HG02588 (cell line): ENCODE data around the gene LRP1B.

Source experiments
- ATAC-seq: cut with Tn5 transposase; IDR thresholded peaks from one replicate; pipeline ENCODE4 v1.9.1; 2021; ENCODE audit warnings: mild to moderate bottlenecking, moderate library complexity; ENCODE audit not compliant: unreplicated experiment

LRP1B gene

GRCh38 chr2:141701618-141702017 is 429.2 kb downstream of the LRP1B start:
- no peak for ATAC-seq

GRCh38 chr2:141699573-141699972 is 431.2 kb downstream of the LRP1B start:
- no peak for ATAC-seq

- no peak for ATAC-seq
These were observed 432.3 kb downstream of the LRP1B start for GRCh38 chr2:141698500-141698899.

- no peak for ATAC-seq
These were observed 433.8 kb downstream of the LRP1B start for GRCh38 chr2:141697035-141697434.

- no peak for ATAC-seq
These were observed 436.6 kb downstream of the LRP1B start for GRCh38 chr2:141694180-141694579.

GRCh38 chr2:141692829-141693228 is 438.0 kb downstream of the LRP1B start:
- ATAC-seq, result no peak

- no peak for ATAC-seq
These were observed 454.7 kb downstream of the LRP1B start for GRCh38 chr2:141676139-141676538.

GRCh38 chr2:141666191-141666590 is 464.6 kb downstream of the LRP1B start:
- no peak for ATAC-seq

GRCh38 chr2:141660232-141660631 is 470.6 kb downstream of the LRP1B start:
- no peak for ATAC-seq

- no peak for ATAC-seq
These were observed 476.5 kb downstream of the LRP1B start for GRCh38 chr2:141654311-141654710.

GRCh38 chr2:141653184-141653583 is 477.6 kb downstream of the LRP1B start:
- ATAC-seq, result no peak

- ATAC-seq, result no peak
These were observed 478.5 kb downstream of the LRP1B start for GRCh38 chr2:141652308-141652707.

GRCh38 chr2:141647353-141647752 is 483.5 kb downstream of the LRP1B start:
- ATAC-seq, result no peak

GRCh38 chr2:141641462-141641861 is 489.4 kb downstream of the LRP1B start:
- no peak for ATAC-seq

- no peak for ATAC-seq
These were observed 491.0 kb downstream of the LRP1B start for GRCh38 chr2:141639809-141640208.

GRCh38 chr2:141633132-141633531 is 497.7 kb downstream of the LRP1B start:
- no peak for ATAC-seq

GRCh38 chr2:141630407-141630930 is 500.3 kb downstream of the LRP1B start:
- no peak for ATAC-seq

- no peak for ATAC-seq
These were observed 510.4 kb downstream of the LRP1B start for GRCh38 chr2:141620372-141620771.

GRCh38 chr2:141618457-141618856 is 512.4 kb downstream of the LRP1B start:
- no peak for ATAC-seq

GRCh38 chr2:141611981-141612380 is 518.8 kb downstream of the LRP1B start:
- no peak for ATAC-seq

GRCh38 chr2:141611176-141611571 is 519.6 kb downstream of the LRP1B start:
- ATAC-seq, result no peak

GRCh38 chr2:141610564-141611175 is 520.1 kb downstream of the LRP1B start:
- no peak for ATAC-seq

- ATAC-seq, result no peak
These were observed 525.7 kb downstream of the LRP1B start for GRCh38 chr2:141605163-141605562.
